ENCODE results near the gene FADS2.
A peak's percentile ranks its signal among the peaks of the same experiment; 100 is the strongest.

Gene FADS2

DNA sequence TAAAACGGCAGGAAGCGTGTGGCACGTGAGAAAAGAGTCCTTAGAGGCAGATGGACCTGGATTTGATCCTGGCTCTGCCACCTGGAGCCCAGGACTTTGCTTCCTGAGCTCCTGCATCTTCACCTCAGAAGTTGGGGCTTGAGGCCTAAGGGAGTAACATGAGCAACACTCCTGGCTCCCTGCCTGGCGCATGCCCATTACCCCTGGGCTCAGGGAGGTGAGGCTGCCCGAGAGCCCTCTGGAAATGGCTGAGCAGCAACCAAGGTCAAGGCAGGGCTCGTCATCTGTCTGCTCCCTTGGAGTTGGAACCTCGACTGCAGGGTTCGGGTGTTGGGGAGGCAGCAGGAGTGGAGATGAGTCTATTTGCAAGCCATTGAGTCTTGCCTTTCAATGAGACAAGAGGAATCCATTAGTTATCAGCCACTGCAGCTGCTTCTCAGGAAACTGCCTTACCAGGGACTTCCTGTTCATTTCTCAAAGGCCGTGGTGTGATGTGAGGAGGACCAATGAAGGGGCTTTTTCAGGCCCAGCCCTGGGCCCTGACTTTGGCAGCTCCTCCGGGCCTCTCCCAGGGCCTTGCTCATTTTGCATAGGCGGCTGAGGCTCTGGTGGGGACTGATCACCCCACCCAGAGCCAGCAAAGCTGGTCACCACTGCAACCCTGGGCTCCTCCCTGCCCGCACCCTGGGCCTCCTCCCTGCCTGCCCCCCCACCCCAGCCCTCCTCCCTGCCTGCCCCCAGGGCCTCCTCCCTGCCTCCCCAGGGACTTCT lies 6.4 kb downstream of the FADS2 start:
- Histone ChIP-seq H3K27me3 (replicated peaks; ENCODE audit: insufficient read depth, low read length) (peaks cover 8% of the 10 kb centered on the region), H3K4me3 (ENCODE audit: low read length) (no peak overlapping the region), H3F3A (ENCODE audit: insufficient read depth, low read length) (0 out of 2 replicates have a peak, but pooled peaks cover 3% of the 10 kb centered on the region), H3K27ac (ENCODE audit: low read length) (peak overlapping the region; percentile 72; the same call in 1 of the 2 replicates), H4K20me1 (ENCODE audit: insufficient read depth, low read length) (no peaks in the 10 kb centered on the region), H3K36me3 (replicated peaks; ENCODE audit: insufficient read depth, low read length) (no peaks in the 10 kb centered on the region), H3K4me2 (ENCODE audit: low read depth, low read length) (peak overlapping the region; percentile 46), H3K9ac (ENCODE audit: low read length) (no peak overlapping the region; the same call in 1 of the 2 replicates), H3K9me3 (replicated peaks; ENCODE audit: insufficient read depth, low read length) (no peaks in the 10 kb centered on the region), H3K79me2 (ENCODE audit: low read length) (no peaks in the 10 kb centered on the region), H3K4me1 (ENCODE audit: low read length) (peaks cover 21% of the 10 kb centered on the region), H3K9me2 (replicated peaks; ENCODE audit: insufficient read depth, low read length) (no peaks in the 10 kb centered on the region), H2AFZ (ENCODE audit: low read length) (peak overlapping the region; percentile 64)
- TF ChIP-seq EZH2 (optimal IDR thresholded peaks at IDR 0.05; ENCODE audit: low read depth, low read length): no peak
- TF ChIP-seq EZH2phosphoT487 (IDR thresholded peaks at IDR 0.05; ENCODE audit: low read length): no peak
- TF ChIP-seq, protein P1, sequence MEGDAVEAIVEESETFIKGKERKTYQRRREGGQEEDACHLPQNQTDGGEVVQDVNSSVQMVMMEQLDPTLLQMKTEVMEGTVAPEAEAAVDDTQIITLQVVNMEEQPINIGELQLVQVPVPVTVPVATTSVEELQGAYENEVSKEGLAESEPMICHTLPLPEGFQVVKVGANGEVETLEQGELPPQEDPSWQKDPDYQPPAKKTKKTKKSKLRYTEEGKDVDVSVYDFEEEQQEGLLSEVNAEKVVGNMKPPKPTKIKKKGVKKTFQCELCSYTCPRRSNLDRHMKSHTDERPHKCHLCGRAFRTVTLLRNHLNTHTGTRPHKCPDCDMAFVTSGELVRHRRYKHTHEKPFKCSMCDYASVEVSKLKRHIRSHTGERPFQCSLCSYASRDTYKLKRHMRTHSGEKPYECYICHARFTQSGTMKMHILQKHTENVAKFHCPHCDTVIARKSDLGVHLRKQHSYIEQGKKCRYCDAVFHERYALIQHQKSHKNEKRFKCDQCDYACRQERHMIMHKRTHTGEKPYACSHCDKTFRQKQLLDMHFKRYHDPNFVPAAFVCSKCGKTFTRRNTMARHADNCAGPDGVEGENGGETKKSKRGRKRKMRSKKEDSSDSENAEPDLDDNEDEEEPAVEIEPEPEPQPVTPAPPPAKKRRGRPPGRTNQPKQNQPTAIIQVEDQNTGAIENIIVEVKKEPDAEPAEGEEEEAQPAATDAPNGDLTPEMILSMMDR (IDR thresholded peaks at IDR 0.05; ENCODE audit: low read length): no peak
- peak; percentile 77 for DNase-seq

- H3K79me2 ChIP-seq (ENCODE audit: low read length): no peaks in the 10 kb centered on the region
- no peaks in the 10 kb centered on the region; the same call in 1 of the 2 replicates for H3K27me3 ChIP-seq (replicated peaks; ENCODE audit: insufficient read depth, low read length)
- TF ChIP-seq EZH2 (optimal IDR thresholded peaks at IDR 0.05; ENCODE audit: low read depth, low read length): no peak
- TF ChIP-seq, protein P1 (IDR thresholded peaks at IDR 0.05; ENCODE audit: low read length): no peak
- no peak for TF ChIP-seq EZH2phosphoT487 (IDR thresholded peaks at IDR 0.05; ENCODE audit: low read length)
- no peaks in the 10 kb centered on the region for H3K9me3 ChIP-seq (replicated peaks; ENCODE audit: insufficient read depth, low read length)
- H3F3A ChIP-seq (ENCODE audit: insufficient read depth, low read length): 0 out of 2 replicates have a peak, but pooled peaks cover 3% of the 10 kb centered on the region
- H3K4me2 ChIP-seq (ENCODE audit: low read depth, low read length): no peak overlapping the region
- no peaks in the 10 kb centered on the region for H4K20me1 ChIP-seq (ENCODE audit: insufficient read depth, low read length)
- DNase-seq: no peak
- H3K4me1 ChIP-seq (ENCODE audit: low read length): peaks cover 21% of the 10 kb centered on the region
- no peak overlapping the region for H3K4me3 ChIP-seq (ENCODE audit: low read length)
- H3K9ac ChIP-seq (ENCODE audit: low read length): no peak overlapping the region
- no peak overlapping the region for H3K27ac ChIP-seq (ENCODE audit: low read length)
- H3K9me2 ChIP-seq (replicated peaks; ENCODE audit: insufficient read depth, low read length): no peaks in the 10 kb centered on the region
- H3K36me3 ChIP-seq (replicated peaks; ENCODE audit: insufficient read depth, low read length): no peaks in the 10 kb centered on the region
- no peak overlapping the region for H2AFZ ChIP-seq (ENCODE audit: low read length)
Measured at GRCh38 chr11:61836193-61836592, 8.1 kb downstream of the FADS2 start.

- no peak overlapping the region for H3K4me2 ChIP-seq (ENCODE audit: low read depth, low read length)
- H3K4me1 ChIP-seq (ENCODE audit: low read length): peaks cover 15% of the 10 kb centered on the region
- no peak overlapping the region for H3K27ac ChIP-seq (ENCODE audit: low read length)
Measured at GRCh38 chr11:61837411-61838005, 9.4 kb downstream of the FADS2 start.

More at GRCh38 chr11:61837411-61838005, 9.4 kb downstream of the FADS2 start:
- H3K4me3 ChIP-seq (ENCODE audit: low read length): no peak overlapping the region
- no peak overlapping the region for H3K9ac ChIP-seq (ENCODE audit: low read length)
- H3K9me3 ChIP-seq (replicated peaks; ENCODE audit: insufficient read depth, low read length): no peaks in the 10 kb centered on the region
- TF ChIP-seq EZH2phosphoT487 (IDR thresholded peaks at IDR 0.05; ENCODE audit: low read length) (no peak), EZH2 (optimal IDR thresholded peaks at IDR 0.05; ENCODE audit: low read depth, low read length) (no peak)
- TF ChIP-seq, protein P1 (IDR thresholded peaks at IDR 0.05; ENCODE audit: low read length): no peak
- H2AFZ ChIP-seq (ENCODE audit: low read length): no peak overlapping the region
- no peak for DNase-seq
- H3K27me3 ChIP-seq (replicated peaks; ENCODE audit: insufficient read depth, low read length): no peaks in the 10 kb centered on the region; the same call in 1 of the 2 replicates
- H3K36me3 ChIP-seq (replicated peaks; ENCODE audit: insufficient read depth, low read length): no peaks in the 10 kb centered on the region
- H3K79me2 ChIP-seq (ENCODE audit: low read length): no peaks in the 10 kb centered on the region
- H4K20me1 ChIP-seq (ENCODE audit: insufficient read depth, low read length): no peaks in the 10 kb centered on the region
- H3K9me2 ChIP-seq (replicated peaks; ENCODE audit: insufficient read depth, low read length): no peaks in the 10 kb centered on the region
- 0 out of 2 replicates have a peak, but pooled peaks cover 3% of the 10 kb centered on the region for H3F3A ChIP-seq (ENCODE audit: insufficient read depth, low read length)
